ENCODE measurements around the gene YTHDF1.

The YTHDF1 gene

DNA sequence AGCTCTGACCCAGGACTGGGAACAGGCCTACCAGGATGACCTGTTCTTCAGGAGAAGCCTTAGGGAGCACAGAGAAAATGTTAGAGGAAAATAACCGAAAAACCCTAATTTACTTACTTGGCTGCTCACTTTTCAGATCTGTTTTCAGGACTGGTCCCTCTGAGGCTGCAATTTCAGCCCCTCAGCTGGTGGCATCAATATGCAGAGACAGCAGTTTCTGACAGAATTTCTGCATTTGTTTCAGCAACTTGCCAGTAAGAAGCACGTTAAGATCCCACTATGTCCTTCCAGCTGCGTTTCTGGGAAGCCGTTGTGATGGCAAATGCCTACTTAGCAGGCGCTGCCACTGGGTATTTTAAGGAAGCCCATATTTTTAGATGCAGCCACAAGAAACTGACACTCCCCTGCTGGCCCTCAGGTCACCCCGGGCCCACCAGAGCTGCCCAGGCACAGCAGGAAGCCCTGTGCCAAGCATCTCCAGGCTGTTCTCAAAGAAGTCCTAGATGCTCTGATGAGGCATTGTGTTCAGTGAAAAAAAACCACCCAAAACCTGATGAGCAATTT is 7.5 kb downstream of the YTHDF1 start:
- DNase-seq (ENCODE audit: low read depth), result no peak

DNA sequence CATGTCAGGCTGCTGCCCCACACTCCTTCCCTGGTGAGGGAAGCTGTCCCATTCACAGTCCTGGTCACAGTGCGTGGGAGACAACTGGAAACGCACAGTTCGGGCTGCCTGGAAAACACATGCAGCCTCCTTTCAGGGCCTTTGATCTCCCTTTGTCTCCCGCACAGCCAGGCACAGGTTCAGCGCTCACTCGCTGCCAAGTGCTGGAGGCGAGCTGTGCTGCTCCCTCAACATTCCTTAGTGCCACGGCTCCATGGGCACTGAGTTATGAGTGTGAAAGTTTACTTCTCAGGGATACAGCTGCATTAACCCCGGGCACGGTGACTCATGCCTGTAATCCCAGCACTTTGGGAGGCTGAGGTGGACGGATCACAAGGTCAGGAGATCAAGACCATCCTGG is 9.1 kb downstream of the YTHDF1 start:
- DNase-seq (ENCODE audit: low read depth), result no peak

DNA sequence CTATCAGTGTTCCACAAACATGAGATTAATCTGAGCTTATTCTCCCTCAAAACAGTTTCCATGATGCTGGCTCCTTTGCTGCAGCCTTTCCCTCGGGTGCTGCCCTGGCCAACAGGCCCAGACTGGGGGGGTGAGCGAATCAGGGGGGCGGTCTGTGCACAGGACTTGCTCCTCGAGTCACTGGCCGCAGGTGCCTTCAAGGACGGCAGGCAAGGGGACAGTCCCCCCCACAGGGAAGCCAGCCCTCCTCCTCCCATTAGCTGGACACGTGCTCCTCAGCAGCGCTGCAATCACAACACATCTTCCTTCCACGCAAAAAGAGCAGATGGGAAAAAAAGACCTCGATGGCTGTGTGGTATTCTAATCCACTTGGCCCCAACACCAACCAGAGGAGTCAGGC is 10.0 kb downstream of the YTHDF1 start:
- DNase-seq (ENCODE audit: low read depth), result no peak

DNA sequence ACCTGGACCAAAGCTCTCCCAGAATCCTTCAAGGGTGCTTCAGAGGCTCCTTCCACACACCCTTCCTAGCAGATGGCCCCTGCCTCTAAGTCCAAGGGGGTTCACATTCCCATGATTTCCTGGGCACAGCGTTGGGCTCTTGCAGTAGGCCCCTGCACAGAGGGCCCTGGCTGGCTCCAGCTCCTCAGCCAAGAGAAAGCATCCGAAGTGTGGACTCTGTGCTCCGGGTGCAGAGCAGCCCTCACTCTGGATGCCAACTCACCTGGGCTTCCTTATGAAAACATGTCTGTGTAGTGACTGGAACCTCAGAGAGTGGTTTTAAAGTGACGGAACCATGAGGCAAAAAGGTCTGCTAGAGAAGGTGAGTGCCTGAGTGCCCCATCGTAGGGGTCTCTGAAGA is 11.6 kb downstream of the YTHDF1 start:
- DNase-seq (ENCODE audit: low read depth), result no peak

DNA sequence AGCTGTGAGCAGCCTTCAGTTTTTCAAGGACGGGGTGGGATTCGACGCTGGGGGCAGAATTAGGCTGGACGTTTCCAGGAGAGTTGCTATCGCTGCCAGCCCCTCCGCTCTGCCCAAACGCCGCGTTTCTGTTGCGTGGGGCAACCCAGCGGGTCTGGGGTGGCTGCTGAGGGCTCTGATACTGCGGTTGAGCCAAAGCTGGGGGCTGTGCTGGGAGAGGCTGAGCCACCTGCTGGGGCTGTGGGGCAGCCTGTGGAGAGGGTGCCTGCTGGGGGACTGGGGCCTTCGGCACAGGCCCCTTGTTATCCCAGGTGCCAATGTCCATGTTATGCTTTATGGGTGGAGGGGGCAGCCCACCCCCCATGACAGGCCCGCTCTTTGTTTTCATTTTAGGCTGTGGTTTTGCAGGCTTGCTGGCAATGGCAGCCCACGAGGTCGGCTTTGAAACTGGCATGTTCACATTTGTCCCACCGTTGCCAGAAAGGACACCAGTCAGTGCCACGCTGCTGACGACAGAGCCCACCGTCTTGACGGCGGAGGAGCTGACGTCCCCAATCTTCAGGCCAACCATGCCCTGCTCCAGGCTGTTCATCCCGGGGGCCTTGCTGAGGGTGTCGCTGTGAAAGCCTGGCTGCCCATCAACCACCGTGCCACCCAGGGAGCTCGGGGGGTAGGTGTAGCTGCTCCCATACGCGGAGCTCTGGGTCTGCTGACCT is 13.0 kb downstream of the YTHDF1 start:
- DNase-seq (ENCODE audit: low read depth), result no peak

DNA sequence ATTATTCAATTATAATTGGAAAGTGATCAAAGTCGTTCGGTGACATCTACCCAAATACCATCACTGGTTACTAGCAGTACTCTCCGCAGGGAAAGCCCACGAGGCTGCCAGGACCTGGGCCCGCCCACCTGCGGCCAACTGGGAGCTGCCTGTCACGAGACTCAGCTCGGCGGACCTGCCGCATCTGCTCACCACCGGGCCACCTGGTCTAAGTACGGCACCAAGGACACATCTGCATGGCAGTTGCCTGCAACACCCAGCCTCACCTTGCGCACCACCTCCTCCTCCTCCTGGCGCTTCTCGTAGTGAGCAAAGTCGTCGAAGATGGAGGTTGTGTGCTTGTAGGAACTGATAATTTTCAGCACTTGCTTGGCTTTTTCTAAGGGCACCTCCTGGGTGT is 13.9 kb downstream of the YTHDF1 start:
- no peak for DNase-seq (ENCODE audit: low read depth)

DNA sequence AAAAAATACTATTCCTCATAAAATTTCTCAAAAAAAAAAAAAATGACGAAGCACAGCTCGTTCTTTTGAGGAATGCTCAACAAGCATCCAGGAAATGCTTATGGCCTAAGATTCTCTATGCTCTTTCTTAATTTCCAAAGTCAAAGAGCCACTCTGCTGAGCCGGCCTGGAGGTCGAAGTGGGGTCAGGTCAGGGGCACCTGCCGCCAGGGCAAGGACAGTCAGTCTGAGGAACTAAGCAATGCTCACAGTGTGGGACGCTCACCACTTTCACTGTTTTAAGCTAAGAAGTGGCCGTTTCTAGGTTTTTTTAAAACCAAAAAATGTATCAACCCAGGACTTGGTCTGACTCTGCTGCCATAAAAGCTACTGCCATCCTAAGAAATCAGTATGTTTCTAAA is 17.3 kb downstream of the YTHDF1 start:
- no peak for DNase-seq (ENCODE audit: low read depth)

DNA sequence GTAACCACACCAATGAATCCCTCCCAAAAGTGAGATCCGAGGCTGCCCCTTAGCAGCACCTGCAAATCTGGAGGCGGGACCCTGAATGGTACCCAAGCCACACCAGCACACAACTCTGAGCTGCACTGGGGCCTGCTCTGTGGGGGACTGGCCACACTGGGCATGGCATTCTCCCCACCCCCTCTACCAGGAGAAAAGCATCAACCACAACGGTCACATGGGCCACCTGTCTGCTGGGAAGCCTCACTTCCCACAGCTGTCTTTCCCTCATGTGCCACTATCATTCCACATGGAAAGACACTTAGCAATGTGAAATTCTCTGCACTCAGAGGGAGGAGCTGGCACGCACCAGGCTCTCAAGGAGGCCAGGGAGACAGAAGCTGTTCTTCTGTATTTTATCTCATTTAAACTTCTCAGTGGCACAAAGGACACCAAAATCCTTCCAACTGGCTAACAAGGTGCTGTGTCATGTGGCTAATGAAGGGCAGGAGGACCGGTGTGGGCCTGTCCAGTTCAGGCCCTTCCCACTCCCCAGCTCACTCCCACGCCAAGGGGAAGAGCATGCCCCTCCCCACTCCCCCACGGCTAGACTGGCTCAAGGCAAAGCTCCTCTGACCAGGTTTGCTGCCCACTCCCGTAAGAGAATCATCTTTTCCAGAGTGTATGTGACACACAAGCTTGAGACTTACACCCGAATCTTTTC is 19.0 kb downstream of the YTHDF1 start:
- DNase-seq (ENCODE audit: low read depth), result no peak

DNA sequence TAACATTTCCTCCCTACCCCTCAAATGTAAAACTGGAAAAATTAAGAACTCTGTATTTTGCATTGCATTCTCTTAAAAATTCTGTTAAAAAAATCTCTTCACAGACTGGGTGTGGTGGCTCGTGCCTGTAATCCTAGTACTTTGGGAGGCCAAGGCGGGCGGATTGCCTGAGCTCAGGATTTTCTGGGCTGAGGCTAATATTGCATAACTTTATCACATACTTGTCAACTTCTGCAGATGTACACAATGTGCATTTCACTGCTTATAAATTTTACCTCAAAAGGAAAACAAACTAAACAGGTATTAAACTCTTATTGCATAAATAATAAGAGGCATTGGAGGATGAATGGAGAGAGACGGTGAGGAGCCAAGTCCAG is 21.1 kb downstream of the YTHDF1 start:
- no peak for DNase-seq (ENCODE audit: low read depth)

DNA sequence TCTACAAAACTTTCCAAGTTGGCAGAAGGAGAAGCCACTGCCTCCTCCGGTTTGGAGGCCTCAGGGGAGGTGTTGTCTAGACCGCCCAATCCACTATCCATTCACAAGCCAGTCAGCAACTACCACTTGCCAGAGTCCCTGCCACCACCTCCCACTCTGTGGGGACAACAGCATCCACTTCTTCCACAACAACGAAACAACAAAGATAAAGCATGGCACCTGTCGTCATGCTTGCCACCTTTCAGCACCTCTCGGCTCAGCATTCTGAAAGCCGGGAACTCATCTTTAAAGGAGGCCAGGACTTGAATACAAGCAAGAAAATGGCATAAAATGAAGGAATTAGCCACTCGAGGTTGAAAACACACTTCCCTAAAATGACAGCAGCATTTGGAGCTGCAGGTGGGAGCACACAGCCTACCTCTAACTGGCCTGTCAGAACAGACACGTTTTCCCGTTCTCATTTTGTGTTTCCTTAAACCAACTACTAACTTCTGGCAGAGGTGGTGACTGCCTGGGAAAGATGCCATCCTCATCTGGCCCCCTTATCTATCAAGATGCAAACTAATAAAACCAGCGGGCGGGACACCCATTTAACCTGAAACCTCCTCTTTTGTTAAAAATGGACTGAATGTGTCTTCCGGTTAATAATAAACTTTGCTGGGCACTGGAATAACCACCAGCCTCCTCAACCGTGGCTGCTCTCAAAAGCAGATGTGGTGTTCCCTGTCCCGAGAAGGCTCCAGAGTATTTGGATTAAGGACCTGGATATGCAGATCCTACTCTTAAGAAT is 21.7 kb downstream of the YTHDF1 start:
- no peak for DNase-seq (ENCODE audit: low read depth)

DNA sequence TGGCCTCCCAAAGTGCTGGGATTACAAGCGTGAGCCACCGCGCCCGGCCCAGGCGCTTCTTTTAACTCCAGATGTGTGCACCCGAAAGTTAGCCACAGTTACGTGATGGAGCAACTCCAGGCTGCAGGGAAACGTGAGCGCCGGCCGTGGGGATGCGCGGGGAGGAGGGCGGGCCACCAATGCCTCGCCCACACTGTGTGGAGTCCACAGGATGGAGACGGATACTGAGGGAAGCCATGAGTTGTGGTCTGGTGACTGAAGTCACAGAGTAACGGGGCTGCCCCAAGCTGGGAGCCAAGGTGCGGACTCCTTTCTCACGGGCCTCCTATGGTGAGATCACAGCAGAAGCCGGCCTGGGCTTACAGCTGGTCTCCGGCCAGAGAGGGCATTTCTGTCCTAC is 23.2 kb downstream of the YTHDF1 start:
- no peak for DNase-seq (ENCODE audit: low read depth)

DNA sequence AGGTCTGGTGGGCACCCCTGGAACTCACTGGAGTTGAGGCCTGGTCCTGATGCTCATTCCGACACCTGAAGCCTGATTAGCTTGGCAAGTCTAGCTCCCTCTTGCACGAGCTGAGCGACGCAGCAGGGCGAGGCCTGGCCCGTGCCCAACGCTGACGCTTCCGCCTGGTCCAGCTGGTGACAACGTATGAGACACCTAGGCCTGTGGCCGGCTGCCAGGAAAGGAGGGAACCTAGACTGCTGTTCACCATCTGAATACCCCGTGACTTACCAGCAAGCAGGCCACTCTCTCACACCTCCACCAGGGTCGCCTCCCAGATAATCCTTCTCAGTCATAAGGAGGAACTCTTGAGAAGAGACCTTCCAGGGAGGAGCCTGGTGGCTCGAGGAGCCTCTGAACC is 24.5 kb downstream of the YTHDF1 start:
- no peak for DNase-seq (ENCODE audit: low read depth)

DNA sequence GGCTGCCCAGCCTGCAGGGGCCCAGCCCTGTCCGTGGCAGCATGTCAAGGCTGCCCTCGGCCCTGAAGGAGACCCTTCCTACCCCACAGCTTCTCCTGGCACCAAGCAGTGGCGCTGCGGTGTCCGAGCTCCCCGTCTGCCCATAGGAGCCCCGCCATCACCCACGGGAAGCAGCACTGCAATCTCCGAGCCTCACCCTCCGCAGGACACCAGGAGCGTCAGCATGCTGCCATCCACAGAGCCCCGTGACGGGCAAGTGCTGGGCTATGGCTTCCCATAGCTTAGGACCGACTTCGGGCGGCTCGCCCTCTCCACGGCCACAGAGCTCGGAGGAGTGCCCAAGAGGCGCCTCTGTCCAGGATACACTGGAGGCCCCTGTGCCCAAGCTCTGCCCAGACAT is 25.1 kb downstream of the YTHDF1 start:
- DNase-seq (ENCODE audit: low read depth), result no peak

DNA sequence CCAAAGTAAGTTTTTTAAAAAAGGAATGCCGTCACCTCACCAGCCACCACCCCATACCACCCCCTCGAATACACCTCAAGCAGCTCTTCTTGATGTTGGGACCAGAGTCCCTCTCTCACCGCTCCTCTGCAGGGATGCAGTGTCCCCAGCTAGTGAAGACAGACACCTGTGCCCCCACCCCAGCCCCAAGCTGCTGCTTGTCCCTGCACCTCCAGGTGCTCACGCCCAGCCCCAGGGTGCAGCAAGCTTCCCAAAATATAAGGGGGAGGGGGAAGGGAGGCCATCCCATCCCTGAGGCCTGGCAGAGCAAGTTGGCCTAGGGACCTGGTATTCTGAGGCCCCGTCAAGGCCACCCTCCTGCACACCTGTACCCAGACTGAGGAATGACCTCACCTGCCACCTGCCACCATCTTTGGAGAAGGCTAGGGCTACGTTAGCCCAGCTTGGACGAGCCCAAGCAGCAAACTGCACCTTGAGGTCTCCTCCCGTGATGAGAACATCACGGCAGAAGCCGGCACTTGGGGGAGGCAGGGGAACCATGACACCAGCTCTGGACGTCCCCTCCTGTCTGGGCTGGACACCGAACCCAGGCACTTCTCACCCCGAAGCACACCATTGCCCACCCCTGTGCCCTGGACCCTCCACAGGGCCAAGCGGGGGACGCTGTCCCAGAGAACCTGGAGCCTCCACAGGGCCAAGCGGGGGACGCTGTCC is 25.9 kb downstream of the YTHDF1 start:
- no peak for DNase-seq (ENCODE audit: low read depth)

DNA sequence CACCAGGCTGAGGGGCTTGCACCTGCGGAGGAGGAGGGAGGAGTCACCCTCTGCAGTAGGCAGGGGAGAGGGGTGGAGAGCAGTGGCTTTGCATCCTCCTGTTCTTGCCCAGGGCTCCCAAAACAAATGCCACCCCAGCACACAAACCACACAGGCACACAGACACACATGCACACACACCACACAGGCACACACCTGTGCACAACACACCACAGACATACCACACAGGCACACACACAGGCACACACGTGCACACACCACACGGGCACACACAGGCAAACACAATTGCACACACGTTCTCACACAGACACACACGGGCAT is 26.6 kb downstream of the YTHDF1 start:
- DNase-seq (ENCODE audit: low read depth), result no peak

DNA sequence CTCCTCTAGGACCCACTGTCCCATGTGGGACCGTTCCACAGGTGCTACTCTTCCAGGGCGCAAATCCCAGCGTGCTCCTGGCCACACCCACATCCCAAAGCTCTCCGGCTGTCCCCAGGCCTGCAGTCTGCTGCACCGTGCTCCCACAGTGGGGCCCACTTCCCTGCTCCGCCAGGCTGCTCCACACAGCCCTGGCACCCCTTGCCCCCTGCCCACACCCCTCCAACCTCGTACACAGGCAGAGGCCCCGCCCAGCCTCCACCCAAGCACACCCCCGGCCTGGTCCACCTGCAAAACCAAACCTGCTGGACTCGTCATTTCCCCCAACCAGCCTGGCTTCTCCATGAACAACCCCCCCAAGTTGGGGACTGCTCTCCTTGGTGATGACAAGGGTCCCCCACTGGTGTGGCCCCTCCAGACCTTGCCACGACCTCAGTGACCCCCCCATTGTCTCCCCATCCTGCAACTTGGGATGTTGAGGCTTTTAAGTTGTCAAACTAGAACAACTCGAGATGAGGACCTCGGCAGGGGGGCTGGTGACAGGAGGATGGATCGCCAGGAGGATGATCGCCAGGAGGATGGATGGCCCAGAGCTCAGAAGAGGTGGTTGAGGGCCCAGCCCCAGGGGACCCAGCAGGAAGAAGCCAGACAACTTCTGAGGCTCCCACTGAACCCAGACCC is 27.1 kb downstream of the YTHDF1 start:
- DNase-seq (ENCODE audit: low read depth), result no peak

DNA sequence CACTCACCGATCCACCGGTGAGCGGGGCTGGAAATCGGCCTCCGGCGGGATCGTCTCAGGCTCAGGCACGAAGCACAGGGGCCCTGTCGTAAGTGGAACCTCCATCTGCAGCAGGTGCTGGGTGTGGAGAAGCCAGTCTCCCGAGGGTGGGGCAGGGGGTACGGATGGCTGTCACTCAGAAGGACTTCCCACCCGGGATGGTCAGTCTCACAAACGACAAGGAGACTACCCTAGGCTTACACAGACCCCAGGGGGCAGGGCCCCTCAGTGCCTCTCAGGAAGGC is 27.8 kb downstream of the YTHDF1 start:
- DNase-seq (ENCODE audit: low read depth), result no peak

DNA sequence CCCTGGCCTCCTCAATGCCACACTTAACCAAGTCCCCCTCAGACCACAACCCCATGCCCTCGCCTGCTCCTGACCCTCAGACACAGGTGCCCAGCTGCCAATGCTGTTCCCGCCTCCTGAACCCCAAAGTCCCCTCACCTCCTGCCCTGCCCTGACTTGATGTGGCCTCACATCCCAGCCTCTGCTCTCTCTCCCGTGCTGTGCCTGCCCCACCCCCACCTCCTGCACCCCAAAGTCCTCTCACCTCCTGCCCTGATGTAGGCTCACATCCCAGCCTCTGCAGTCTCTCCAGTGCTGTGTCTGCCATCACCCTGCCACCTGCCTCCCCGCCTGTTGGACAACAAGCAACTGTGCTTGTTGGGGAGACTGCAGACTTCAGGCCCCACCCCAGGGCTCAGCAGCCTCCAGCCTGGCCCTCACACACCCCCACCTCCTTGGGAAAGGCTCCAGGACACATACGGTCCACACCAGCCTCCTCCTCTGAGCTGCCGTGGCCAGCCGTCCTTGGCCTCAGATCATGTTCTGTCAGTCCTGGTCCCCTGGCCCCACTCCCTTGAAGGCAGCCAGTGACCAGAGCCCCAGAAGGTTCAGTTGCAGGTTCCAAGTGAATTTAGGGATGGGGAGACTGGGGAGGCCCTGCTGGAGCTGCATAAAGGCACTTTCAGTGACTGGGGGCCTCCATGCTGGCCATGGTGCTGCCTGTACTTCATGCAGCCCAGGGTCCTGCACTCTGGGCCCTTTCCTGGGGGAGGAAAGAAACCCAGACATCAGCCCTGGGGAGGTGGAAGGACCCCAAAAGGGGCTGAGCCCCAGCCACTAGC is 28.4 kb downstream of the YTHDF1 start:
- DNase-seq (ENCODE audit: low read depth), result no peak

DNA sequence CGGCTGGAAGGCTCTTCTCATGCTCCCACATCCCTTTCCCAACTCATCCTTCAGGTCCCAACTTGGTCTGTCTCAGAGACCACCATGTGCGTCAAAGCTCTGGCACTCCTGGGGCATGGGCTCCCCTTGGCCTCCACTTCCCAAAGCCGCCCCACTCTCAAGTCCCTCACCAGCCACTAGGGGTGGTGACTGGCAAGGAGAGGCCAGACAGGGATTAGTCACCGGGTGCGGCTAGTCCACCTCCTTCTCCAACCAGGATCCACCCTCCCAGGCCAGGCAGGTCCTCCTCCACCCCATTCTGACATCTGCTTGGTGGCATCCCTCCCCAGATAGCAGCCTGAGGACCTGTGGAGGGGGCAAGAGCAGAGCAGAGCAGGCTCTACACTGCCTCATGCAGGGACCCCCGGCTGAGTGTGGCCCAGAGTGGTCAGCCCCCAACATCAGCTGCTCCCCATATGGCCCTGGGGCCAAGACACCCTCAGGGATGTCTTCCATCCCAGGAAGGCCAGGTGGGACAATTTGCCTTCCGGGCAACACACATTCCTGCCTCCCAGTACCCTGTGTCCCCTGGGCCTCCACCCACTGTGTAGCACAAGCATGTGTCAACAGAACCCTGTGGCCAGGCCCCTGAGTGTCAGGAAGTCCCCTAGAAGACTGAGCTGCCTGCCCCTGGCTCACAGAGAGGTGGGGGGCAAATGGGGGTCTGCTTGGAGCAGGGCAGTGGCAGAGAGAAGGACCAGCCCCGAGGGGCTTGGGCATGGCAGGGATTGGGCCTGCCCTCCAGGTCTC is 29.2 kb downstream of the YTHDF1 start:
- no peak for DNase-seq (ENCODE audit: low read depth)

DNA sequence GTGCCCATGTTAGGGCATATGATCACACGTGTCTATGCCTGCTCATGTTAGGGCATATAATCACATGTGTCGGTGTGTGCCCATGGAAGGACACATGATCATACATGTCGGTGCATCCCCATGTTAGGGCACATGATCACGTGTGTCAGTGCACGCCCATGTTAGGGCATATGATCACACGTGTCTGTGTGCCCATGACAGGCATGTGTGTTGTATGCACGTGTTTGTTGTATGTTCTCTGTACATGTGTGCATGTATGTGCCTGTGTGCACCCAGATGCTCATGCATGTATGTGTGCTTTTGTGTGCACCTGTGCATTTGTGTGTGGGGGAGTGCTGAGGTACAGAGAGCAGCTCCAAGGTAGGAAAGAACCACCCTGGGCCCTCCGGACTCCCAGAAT is 29.8 kb downstream of the YTHDF1 start:
- DNase-seq (ENCODE audit: low read depth), result no peak
